Ectodermal cell (in vitro differentiated cells): ENCODE results near the gene TRIM17.

ENCODE experiments used
- H3K27ac ChIP-seq: 2 replicates; pipeline ENCODE4 v1.7.0; 2013; ENCODE audit warnings: mild to moderate bottlenecking, low read depth, low read length; ENCODE audit not compliant: insufficient read depth, poor library complexity, severe bottlenecking
- H3K27me3 ChIP-seq: 2 replicates; pipeline ENCODE4 v1.7.0; 2013; ENCODE audit warnings: mild to moderate bottlenecking, low read length; ENCODE audit not compliant: insufficient read depth, control insufficient read depth, poor library complexity, severe bottlenecking
- H3K36me3 ChIP-seq: one replicate; pipeline ENCODE4 v1.7.0; 2013; ENCODE audit warnings: low read length; ENCODE audit not compliant: control insufficient read depth, insufficient read depth
- H3K4me1 ChIP-seq: one replicate; pipeline ENCODE4 v1.7.0; 2013; ENCODE audit warnings: low read length; ENCODE audit not compliant: control insufficient read depth, insufficient read depth
- H3K4me3 ChIP-seq: 2 replicates; pipeline ENCODE4 v1.7.0; 2013; ENCODE audit warnings: low read depth, low read length, control low read depth; ENCODE audit not compliant: insufficient read depth
- H3K9me3 ChIP-seq: 2 replicates; pipeline ENCODE4 v1.7.0; 2013; ENCODE audit warnings: mild to moderate bottlenecking, low read length, moderate library complexity; ENCODE audit not compliant: control insufficient read depth
- WGBS, 2 experiments: methylation state at CpG; one replicate each; pipeline ENCODE4 v1.1.7; 2013; ENCODE audit warnings: missing lambda C conversion rate in 2 of 2; 5-methylcytosine and 5-hydroxymethylcytosine counted together

TRIM17 gene

GRCh38 chr1:228361314-228362140 is 55.1 kb downstream of the TRIM17 start:
- Histone ChIP-seq H3K27me3 (no peaks in the 10 kb centered on the region), H3K36me3 (no peaks in the 10 kb centered on the region), H3K27ac (no peak overlapping the region), H3K4me3 (no peak overlapping the region), H3K4me1 (no peaks in the 10 kb centered on the region), H3K9me3 (no peaks in the 10 kb centered on the region)
- 90 to 92% methylated on average over 26 of the region's 26 CpGs for WGBS, 2 experiments

- no peaks in the 10 kb centered on the region for H3K9me3 ChIP-seq
- no peak overlapping the region for H3K27ac ChIP-seq
- 93 to 94% methylated on average over 19 of the region's 19 CpGs for WGBS, 2 experiments
- H3K4me1 ChIP-seq: no peaks in the 10 kb centered on the region
- H3K36me3 ChIP-seq: no peaks in the 10 kb centered on the region
- H3K4me3 ChIP-seq: no peak overlapping the region
- H3K27me3 ChIP-seq: no peaks in the 10 kb centered on the region
These were observed 55.9 kb downstream of the TRIM17 start for GRCh38 chr1:228360533-228361313.

DNA sequence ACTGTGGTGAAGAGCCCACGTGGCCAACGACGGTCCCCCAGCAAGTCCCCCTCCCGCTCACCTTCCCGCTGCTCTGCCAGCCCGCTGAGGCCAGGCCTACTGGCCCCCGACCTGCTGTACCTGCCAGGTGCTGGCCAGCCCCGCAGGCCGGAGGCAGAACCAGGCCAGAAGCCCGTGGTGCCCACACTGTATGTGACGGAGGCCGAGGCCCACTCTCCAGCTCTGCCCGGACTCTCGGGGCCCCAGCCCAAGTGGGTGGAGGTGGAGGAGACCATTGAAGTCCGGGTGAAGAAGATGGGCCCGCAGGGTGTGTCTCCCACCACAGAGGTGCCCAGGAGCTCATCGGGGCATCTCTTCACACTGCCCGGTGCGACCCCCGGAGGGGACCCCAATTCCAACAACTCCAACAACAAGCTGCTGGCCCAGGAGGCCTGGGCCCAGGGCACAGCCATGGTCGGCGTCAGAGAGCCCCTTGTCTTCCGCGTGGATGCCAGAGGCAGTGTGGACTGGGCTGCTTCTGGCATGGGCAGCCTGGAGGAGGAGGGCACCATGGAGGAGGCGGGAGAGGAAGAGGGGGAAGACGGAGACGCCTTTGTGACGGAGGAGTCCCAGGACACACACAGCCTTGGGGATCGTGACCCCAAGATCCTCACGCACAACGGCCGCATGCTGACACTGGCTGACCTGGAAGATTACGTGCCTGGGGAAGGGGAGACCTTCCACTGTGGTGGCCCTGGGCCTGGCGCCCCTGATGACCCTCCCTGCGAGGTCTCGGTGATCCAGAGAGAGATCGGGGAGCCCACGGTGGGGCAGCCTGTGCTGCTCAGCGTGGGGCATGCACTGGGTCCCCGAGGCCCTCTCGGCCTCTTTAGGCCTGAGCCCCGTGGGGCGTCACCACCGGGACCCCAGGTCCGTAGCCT is 56.8 kb downstream of the TRIM17 start:
- H3K4me3 ChIP-seq: no peak overlapping the region

DNA sequence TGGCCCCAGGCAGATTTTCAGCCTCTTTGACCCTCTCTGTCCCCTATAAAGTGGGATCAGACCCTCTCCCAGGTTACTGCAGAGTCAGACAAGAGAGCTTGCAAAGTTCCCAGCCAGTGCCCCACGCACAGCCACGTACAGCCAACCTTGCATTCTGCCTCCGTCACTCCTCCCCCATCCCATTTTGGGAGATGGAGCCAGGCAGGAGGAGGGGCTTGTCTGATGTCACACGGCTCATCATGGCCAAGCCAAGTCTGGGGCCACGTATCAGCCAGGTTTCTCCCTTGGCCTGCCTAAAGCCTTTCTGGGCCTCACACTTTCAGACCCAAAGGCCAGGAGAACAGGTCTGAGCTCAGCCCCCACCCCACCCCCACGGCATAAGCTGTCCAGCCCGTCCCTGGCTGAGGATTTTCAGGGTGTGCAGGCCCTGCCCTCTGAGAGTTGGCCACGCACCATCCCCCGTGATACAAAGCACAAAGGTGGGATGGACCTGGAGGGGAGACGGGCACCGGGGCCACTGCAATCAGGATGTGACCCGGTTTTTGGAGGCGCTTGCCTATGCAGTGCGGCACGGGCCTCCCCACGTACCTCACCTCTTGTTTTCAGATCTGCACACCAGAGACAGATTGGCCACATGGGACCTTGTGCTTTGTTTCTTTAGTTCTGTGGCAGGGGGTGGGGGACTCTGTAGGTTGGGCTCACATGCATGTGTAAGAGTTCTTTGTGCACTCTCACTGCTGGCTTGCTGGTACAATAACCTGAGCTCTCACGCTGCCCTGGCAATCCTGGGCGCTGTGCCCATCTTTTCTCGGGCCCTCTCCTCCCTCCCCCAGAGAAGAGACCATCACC is 57.7 kb downstream of the TRIM17 start:
- Histone ChIP-seq H3K4me3 (no peak overlapping the region), H3K36me3 (no peaks in the 10 kb centered on the region), H3K27me3 (no peaks in the 10 kb centered on the region), H3K9me3 (no peaks in the 10 kb centered on the region), H3K27ac (no peak overlapping the region), H3K4me1 (no peaks in the 10 kb centered on the region)
- 91 to 92% methylated on average over 19 of the region's 19 CpGs for WGBS, 2 experiments

More for the DNA sequence above, 56.8 kb downstream of the TRIM17 start:
- no peaks in the 10 kb centered on the region for H3K9me3 ChIP-seq
- H3K4me1 ChIP-seq: no peaks in the 10 kb centered on the region
- no peaks in the 10 kb centered on the region for H3K36me3 ChIP-seq
- no peaks in the 10 kb centered on the region for H3K27me3 ChIP-seq
- WGBS, 2 experiments: 92 to 93% methylated on average over 45 of the region's 45 CpGs
- H3K27ac ChIP-seq: no peak overlapping the region

GRCh38 chr1:228358039-228358763 is 58.5 kb downstream of the TRIM17 start:
- Histone ChIP-seq H3K9me3 (no peaks in the 10 kb centered on the region), H3K36me3 (no peaks in the 10 kb centered on the region), H3K4me1 (no peaks in the 10 kb centered on the region), H3K27ac (no peak overlapping the region), H3K4me3 (no peak overlapping the region), H3K27me3 (no peaks in the 10 kb centered on the region)
- 65 to 67% methylated on average over 4 of the region's 4 CpGs for WGBS, 2 experiments
